NCI-H510A (cell line): ENCODE results near the gene TELO2.

ENCODE experiments used
- DNase-seq: peaks from one replicate; lab custom pipeline; 2025; lab: John Stamatoyannopoulos, UW

Gene TELO2

DNA sequence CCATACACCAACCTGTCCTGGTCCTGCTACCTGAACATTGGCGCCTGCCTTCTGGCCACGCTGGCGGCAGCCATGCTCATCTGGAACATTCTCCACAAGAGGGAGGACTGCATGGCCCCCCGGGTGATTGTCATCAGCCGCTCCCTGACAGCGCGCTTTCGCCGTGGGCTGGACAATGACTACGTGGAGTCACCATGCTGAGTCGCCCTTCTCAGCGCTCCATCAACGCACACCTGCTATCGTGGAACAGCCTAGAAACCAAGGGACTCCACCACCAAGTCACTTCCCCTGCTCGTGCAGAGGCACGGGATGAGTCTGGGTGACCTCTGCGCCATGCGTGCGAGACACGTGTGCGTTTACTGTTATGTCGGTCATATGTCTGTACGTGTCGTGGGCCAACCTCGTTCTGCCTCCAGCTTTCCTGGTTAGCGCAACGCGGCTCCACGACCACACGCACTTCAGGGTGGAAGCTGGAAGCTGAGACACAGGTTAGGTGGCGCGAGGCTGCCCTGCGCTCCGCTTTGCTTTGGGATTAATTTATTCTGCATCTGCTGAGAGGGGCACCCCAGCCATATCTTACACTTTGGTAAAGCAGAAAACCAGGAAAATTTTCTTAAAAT is 61.8 kb downstream of the TELO2 start:
- DNase-seq = no peak

GRCh38 chr16:1556254-1556653 is 63.1 kb downstream of the TELO2 start:
- no peak for DNase-seq

GRCh38 chr16:1557074-1557473 is 63.9 kb downstream of the TELO2 start:
- no peak for DNase-seq

- DNase-seq = no peak
These were observed 64.4 kb downstream of the TELO2 start for GRCh38 chr16:1557576-1557975.

- DNase-seq = no peak
These were observed 66.4 kb downstream of the TELO2 start for GRCh38 chr16:1559446-1559975.
